PFSK-1 (cell line): ENCODE measurements around the gene AOC2.

Experiments
- FOXP2 ChIP-seq: optimal IDR thresholded peaks from 2 replicates; pipeline ENCODE3; 2011; ENCODE audit warnings: borderline replicate concordance, control low read depth, inconsistent platforms; ENCODE audit not compliant: insufficient read depth; ENCODE audit errors: extremely low read length, extremely low read depth
- POLR2AphosphoS5 ChIP-seq: IDR thresholded peaks from 2 replicates; pipeline ENCODE4 v1.6.1; 2012; ENCODE audit warnings: low read depth, mild to moderate bottlenecking, control low read depth, low read length, moderate library complexity
- SIN3A ChIP-seq: IDR thresholded peaks from 2 replicates; pipeline ENCODE4 v1.6.1; 2012; ENCODE audit warnings: mild to moderate bottlenecking, low read length, moderate library complexity, borderline replicate concordance; ENCODE audit not compliant: insufficient read depth
- TAF1 ChIP-seq: IDR thresholded peaks from 2 replicates; pipeline ENCODE4 v1.6.1; 2012; ENCODE audit warnings: low read length, control low read depth, borderline replicate concordance; ENCODE audit not compliant: insufficient read depth
- TF ChIP-seq, protein P1 (sequence below), 2 experiments: IDR thresholded peaks; 2 replicates each; pipeline versions ENCODE4 v1.6.1 to v1.8.0; 2011 to 2012; ENCODE audit warnings: low read depth in 2 of 2, low read length in 2 of 2, control low read depth in 1 of 2, inconsistent platforms in 1 of 2, mild to moderate bottlenecking in 1 of 2, moderate library complexity in 1 of 2; ENCODE audit not compliant: insufficient read depth in 1 of 2

DNA sequence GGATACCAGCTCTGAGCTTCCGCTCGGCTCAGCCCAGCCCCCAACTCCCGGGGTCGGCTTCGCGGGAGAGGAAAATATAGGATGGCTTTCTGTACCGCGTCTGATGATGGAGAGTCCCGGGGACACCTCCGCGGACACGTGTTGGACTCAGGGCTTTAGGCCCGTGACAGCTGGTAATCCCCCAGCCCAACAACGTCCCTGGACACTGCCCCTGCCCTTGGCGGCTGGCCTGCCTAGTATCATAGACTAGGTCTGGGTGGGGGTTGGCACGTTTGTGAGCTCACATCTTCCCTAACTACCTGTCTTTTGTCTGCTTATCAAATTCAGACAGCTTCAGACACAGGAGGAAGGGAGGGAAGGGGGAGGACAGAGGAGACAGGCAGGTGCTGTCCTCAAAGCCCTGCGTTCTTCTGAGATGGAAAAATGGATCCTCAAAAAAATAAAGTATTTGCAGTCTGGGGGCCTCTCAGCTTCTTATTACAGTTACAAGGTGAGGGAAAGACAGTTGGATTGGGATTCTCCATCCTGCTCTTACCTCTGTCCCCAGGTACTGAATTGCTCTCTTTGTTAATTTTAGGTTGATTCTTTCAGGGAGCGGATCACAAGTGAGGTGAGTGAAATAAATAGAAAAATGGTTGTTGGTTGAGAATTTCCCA, 10.5 kb upstream of the AOC2 start:
- TF ChIP-seq, protein P1, sequence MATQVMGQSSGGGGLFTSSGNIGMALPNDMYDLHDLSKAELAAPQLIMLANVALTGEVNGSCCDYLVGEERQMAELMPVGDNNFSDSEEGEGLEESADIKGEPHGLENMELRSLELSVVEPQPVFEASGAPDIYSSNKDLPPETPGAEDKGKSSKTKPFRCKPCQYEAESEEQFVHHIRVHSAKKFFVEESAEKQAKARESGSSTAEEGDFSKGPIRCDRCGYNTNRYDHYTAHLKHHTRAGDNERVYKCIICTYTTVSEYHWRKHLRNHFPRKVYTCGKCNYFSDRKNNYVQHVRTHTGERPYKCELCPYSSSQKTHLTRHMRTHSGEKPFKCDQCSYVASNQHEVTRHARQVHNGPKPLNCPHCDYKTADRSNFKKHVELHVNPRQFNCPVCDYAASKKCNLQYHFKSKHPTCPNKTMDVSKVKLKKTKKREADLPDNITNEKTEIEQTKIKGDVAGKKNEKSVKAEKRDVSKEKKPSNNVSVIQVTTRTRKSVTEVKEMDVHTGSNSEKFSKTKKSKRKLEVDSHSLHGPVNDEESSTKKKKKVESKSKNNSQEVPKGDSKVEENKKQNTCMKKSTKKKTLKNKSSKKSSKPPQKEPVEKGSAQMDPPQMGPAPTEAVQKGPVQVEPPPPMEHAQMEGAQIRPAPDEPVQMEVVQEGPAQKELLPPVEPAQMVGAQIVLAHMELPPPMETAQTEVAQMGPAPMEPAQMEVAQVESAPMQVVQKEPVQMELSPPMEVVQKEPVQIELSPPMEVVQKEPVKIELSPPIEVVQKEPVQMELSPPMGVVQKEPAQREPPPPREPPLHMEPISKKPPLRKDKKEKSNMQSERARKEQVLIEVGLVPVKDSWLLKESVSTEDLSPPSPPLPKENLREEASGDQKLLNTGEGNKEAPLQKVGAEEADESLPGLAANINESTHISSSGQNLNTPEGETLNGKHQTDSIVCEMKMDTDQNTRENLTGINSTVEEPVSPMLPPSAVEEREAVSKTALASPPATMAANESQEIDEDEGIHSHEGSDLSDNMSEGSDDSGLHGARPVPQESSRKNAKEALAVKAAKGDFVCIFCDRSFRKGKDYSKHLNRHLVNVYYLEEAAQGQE (IDR thresholded peaks at IDR 0.05; ENCODE audit: insufficient read depth in 1 of 2, low read depth in 2 of 2, low read length in 2 of 2): no peak
- TF ChIP-seq POLR2AphosphoS5 (no peak), TAF1 (no peak), SIN3A (no peak), FOXP2 (no peak)
